ENCODE measurements around the gene STRA6. TPM values are rescaled to one million over a fixed set of nuclear protein-coding genes. Genes with fewer than 3 reads are reported as not detected.

The STRA6 gene
- total RNA-seq, 3 donors from 2014 or later: 0.98 to 1.0 TPM; not detected in 1

- Histone ChIP-seq H3K4me1 (peaks cover 0 to 8% of the 10 kb centered on the region in 2 donors), H3K27me3 (no peaks in the 10 kb centered on the region), H3K4me3 (no peak overlapping the region), H3K27ac (peak overlapping the region in 1 of 2 donors; percentile 7), H3K9me3 (no peaks in the 10 kb centered on the region), H3K36me3 (no peaks in the 10 kb centered on the region)
- intact Hi-C loops (cut with DNase I; ENCODE audit: low total_unique reads): loop anchor here (5.0 kb wide), 1 partner anchor 114 kb away; no protein-coding TSS in a partner anchor
- TF ChIP-seq POLR2A (IDR thresholded peaks at IDR 0.05): no peak
- no peak for TF ChIP-seq CTCF (IDR thresholded peaks at IDR 0.05)
- no peak for DNase-seq (ENCODE audit: low spot score in 2 of 2)
Observed at GRCh38 chr15:74240897-74241614, 38.5 kb upstream of the STRA6 start.

GRCh38 chr15:74240002-74240568 is 37.5 kb upstream of the STRA6 start:
- Histone ChIP-seq H3K9me3 (no peaks in the 10 kb centered on the region), H3K27me3 (no peaks in the 10 kb centered on the region), H3K4me1 (peaks cover 0 to 8% of the 10 kb centered on the region in 2 donors), H3K36me3 (no peaks in the 10 kb centered on the region), H3K4me3 (no peak overlapping the region), H3K27ac (no peak overlapping the region)
- intact Hi-C loops (cut with DNase I; ENCODE audit: low total_unique reads): loop anchor here (5.0 kb wide), 1 partner anchor 113 kb away; no protein-coding TSS in a partner anchor
- TF ChIP-seq CTCF (IDR thresholded peaks at IDR 0.05) (peak in 1 of 3 donors; percentile 21), POLR2A (IDR thresholded peaks at IDR 0.05) (no peak), POLR2AphosphoS5 (IDR thresholded peaks at IDR 0.05) (peak; percentile 31 to 70 (median 45))
- peak; percentile 31 to 71 for DNase-seq (ENCODE audit: low spot score in 2 of 2)

DNA sequence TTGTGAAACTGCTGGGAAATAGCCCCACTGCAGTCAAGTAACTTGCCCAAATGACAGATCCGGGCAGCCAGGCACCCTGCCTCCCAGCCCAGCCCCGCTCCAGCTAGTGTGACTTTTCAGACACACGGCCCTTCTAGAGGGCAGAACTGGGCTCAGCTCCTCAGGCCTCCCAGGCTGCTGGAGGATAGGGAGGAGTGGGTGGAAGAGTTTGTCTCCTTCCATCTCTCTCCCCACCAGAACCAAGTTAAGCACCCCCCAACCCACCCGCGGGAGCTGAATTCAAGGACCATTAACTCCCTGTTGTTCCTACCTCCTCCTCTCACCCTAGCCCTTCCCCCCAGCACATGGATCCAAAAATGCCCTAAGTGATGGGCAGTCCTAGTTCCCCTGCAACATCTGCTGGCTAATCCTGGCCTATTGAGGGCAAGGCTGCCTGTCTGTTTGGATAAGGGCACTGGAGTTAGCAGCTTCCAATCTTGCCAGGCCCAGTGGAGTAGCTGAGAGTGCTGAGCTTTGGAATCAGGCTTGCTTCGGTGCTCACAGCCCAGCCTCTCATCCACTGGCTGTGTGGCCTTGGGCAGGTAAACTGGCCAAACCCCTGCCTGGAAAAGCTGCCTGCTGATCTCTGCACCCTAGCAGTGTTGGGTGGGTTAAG is 36.6 kb upstream of the STRA6 start:
- intact Hi-C loops (cut with DNase I; ENCODE audit: low total_unique reads): no loop called here
- H3K4me1 ChIP-seq: peaks cover 0 to 8% of the 10 kb centered on the region in 2 donors
- DNase-seq (ENCODE audit: low spot score in 2 of 2): no peak
- no peaks in the 10 kb centered on the region for H3K9me3 ChIP-seq
- no peak overlapping the region for H3K4me3 ChIP-seq
- H3K27ac ChIP-seq: no peak overlapping the region
- no peaks in the 10 kb centered on the region for H3K36me3 ChIP-seq
- no peaks in the 10 kb centered on the region for H3K27me3 ChIP-seq
- no peak for TF ChIP-seq POLR2A (IDR thresholded peaks at IDR 0.05)
- no peak for TF ChIP-seq CTCF (IDR thresholded peaks at IDR 0.05)
- TF ChIP-seq POLR2AphosphoS5 (IDR thresholded peaks at IDR 0.05): no peak

- Histone ChIP-seq H3K27ac (no peak within 1 kb of the TSS), H3K4me1 (peaks cover 0 to 8% of the 10 kb centered on the region in 2 donors), H3K4me3 (no peak within 1 kb of the TSS), H3K36me3 (no peaks in the 10 kb centered on the region), H3K9me3 (no peaks in the 10 kb centered on the region), H3K27me3 (no peaks in the 10 kb centered on the region)
- intact Hi-C loops (cut with DNase I; ENCODE audit: low total_unique reads): no loop called here
- TF ChIP-seq POLR2AphosphoS5 (IDR thresholded peaks at IDR 0.05): no peak
- TF ChIP-seq CTCF (IDR thresholded peaks at IDR 0.05): no peak
- TF ChIP-seq POLR2A (IDR thresholded peaks at IDR 0.05): no peak
- DNase-seq (ENCODE audit: low spot score in 2 of 2): peak in 1 of 2 donors; percentile 20
Observed at GRCh38 chr15:74235962-74236361, 33.4 kb upstream of the STRA6 start, which contains the start of gene CCDC33. Gene CCDC33, plus strand, starts transcription at chr15:74236326. Its CDS starts 394 bp downstream, at chr15:74236720.

DNA sequence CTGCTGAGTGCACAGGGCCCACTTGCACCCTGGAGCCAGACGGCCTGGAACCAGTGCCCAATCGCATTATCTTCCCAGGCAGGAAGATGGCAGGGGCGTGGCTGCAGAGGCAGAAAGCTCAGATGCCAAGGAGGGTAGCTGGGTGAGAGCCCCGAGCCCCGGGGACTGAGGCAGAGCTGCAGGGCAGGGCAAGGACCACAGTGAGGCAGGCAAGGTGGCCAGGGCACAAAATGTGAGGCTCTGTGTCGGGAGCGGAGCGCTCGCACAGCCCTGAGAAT is 31.9 kb upstream of the STRA6 start:
- intact Hi-C loops (cut with DNase I; ENCODE audit: low total_unique reads): no loop called here

More for the DNA sequence above, 31.9 kb upstream of the STRA6 start:
- Histone ChIP-seq H3K9me3 (no peaks in the 10 kb centered on the region), H3K36me3 (no peaks in the 10 kb centered on the region), H3K27me3 (no peaks in the 10 kb centered on the region), H3K4me1 (no peaks in the 10 kb centered on the region), H3K27ac (no peak overlapping the region), H3K4me3 (no peak overlapping the region)
- TF ChIP-seq POLR2AphosphoS5 (IDR thresholded peaks at IDR 0.05): no peak
- no peak for TF ChIP-seq POLR2A (IDR thresholded peaks at IDR 0.05)
- TF ChIP-seq CTCF (IDR thresholded peaks at IDR 0.05): no peak
- DNase-seq (ENCODE audit: low spot score in 2 of 2): no peak

All from breast epithelium (tissue), 4 donors.